ENCODE data around the gene CTNNA2. TPM values are rescaled to one million over a fixed set of nuclear protein-coding genes. Genes with fewer than 3 reads are reported as not detected.

The CTNNA2 gene
- total and polyA plus RNA-seq, 7 donors: 0.03 to 0.36 (median 0.17) TPM; not detected in 4

DNA sequence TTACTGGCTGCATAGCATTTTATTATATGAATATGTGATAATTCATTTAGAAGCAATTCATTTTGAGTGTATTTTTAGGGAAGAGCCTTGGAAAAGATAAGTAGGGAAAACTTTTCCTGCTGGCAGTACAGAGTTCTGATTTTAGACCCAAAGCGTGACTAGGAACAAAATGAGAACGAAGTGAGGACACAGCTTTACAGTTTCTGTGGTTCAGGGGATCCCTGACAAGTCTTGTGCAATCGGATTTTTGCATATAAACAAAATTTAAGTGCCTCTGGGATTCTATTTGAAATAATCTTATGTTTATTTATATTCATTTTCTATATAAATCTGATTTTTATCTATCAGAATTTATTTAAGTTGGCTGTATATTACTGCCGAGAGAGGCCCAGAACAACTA lies 402.6 kb downstream of the CTNNA2 start:
- H3K4me3 ChIP-seq: no peak overlapping the region
- no peaks in the 10 kb centered on the region for H3K36me3 ChIP-seq (ENCODE audit: insufficient read depth in 1 of 2, low read depth in 1 of 2)
- H3K27ac ChIP-seq: no peak overlapping the region
- 66 to 71% (median 70%) methylated on average over 4 of the region's 4 CpGs for WGBS, 3 donors
- DNase-seq (no peak), ATAC-seq (no peak)
- no peaks in the 10 kb centered on the region for H3K9me3 ChIP-seq
- H3K4me1 ChIP-seq: no peaks in the 10 kb centered on the region
- intact Hi-C loops (cut with DNase I): no loop called here
- H3K27me3 ChIP-seq (ENCODE audit: insufficient read depth in 3 of 3, low read length in 2 of 3): no peaks in the 10 kb centered on the region
- TF ChIP-seq, protein P1, sequence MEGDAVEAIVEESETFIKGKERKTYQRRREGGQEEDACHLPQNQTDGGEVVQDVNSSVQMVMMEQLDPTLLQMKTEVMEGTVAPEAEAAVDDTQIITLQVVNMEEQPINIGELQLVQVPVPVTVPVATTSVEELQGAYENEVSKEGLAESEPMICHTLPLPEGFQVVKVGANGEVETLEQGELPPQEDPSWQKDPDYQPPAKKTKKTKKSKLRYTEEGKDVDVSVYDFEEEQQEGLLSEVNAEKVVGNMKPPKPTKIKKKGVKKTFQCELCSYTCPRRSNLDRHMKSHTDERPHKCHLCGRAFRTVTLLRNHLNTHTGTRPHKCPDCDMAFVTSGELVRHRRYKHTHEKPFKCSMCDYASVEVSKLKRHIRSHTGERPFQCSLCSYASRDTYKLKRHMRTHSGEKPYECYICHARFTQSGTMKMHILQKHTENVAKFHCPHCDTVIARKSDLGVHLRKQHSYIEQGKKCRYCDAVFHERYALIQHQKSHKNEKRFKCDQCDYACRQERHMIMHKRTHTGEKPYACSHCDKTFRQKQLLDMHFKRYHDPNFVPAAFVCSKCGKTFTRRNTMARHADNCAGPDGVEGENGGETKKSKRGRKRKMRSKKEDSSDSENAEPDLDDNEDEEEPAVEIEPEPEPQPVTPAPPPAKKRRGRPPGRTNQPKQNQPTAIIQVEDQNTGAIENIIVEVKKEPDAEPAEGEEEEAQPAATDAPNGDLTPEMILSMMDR (IDR thresholded peaks at IDR 0.05): no peak

DNA sequence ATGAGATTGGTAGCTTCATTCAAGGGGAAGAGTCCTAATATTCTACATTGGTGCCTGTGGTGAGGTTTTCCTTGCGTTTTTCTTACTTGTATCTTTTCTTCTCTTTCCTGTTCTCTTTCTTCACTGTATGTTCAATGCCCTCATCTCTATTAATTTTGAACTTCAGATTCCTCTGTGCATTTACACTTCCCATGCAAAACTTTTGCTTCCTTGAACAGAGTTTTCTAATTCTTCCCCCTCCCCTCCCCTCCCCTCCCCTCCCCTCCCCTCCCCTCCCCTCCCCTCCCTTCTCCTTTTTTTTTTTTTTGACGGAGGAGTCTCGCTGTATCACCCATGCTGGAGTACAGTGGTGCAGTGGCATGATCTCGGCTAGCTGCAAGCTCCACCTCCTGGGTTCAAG lies 403.4 kb downstream of the CTNNA2 start:
- Histone ChIP-seq H3K27me3 (ENCODE audit: insufficient read depth in 3 of 3, low read length in 2 of 3) (no peaks in the 10 kb centered on the region), H3K36me3 (ENCODE audit: insufficient read depth in 1 of 2, low read depth in 1 of 2) (no peaks in the 10 kb centered on the region), H3K27ac (no peak overlapping the region), H3K4me3 (no peak overlapping the region), H3K9me3 (no peaks in the 10 kb centered on the region), H3K4me1 (no peaks in the 10 kb centered on the region)
- no peak for DNase-seq
- intact Hi-C loops (cut with DNase I): no loop called here
- 44 to 76% (median 72%) methylated on average over 1 to 3 of the region's 4 CpGs for WGBS, 3 donors
- TF ChIP-seq, protein P1 (IDR thresholded peaks at IDR 0.05): no peak
- no peak for ATAC-seq

DNA sequence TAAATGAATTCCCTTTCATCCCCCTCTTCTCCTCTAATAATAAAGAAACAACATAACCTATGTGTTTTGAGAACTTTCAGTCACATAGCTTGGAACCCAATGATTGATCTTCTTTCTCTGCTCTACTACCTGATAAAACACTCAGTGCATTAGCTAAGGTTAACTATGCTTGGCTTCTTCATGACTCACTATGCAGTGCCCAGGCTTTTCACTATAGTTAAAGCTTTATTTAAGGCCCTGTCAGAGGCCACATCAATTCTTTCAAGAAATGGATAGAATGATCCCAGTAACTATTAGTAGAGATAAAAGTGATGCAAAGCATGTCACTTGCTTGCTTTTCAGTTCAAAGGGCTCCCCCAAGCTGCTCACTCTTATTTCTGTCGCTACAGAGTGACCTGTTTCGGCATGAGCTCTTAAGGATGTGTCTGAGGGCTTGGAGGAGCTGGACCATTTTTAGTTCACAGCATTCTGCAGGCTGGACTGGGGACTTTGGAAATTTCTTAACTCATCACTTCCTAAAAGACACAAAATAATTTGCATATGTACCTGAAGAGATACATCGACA lies 407.7 kb downstream of the CTNNA2 start:
- Histone ChIP-seq H3K4me3 (no peak overlapping the region), H3K4me1 (no peaks in the 10 kb centered on the region), H3K27ac (no peak overlapping the region), H3K9me3 (no peaks in the 10 kb centered on the region), H3K27me3 (ENCODE audit: insufficient read depth in 3 of 3, low read length in 2 of 3) (no peaks in the 10 kb centered on the region), H3K36me3 (ENCODE audit: insufficient read depth in 1 of 2, low read depth in 1 of 2) (no peaks in the 10 kb centered on the region)
- WGBS, 3 donors: 30 to 55% (median 44%) methylated on average over 3 of the region's 3 CpGs
- DNase-seq (no peak), ATAC-seq (no peak)
- TF ChIP-seq, protein P1 (IDR thresholded peaks at IDR 0.05): no peak
- intact Hi-C loops (cut with DNase I): no loop called here

DNA sequence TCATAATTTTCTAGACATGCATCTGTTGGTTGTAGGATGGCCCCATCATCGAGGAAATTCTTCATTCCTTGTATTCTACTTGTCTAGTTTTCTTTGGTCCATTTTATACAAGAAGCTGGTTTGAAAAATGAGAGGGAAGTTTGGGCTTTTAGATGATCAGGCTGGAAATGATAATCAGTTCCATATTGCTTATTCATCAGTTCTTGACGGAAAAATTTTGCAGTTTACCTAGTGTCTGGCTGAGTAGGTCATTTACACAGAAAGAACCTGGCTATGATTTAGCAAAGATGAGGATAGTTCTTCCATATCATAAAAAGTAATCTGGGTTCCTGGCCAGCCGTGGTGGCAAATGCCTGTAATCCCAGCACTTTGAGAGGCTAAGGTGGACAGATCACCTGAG lies 416.8 kb downstream of the CTNNA2 start:
- no peaks in the 10 kb centered on the region for H3K36me3 ChIP-seq (ENCODE audit: insufficient read depth in 1 of 2, low read depth in 1 of 2)
- no peak overlapping the region for H3K4me3 ChIP-seq
- DNase-seq (no peak), ATAC-seq (no peak)
- H3K27me3 ChIP-seq (ENCODE audit: insufficient read depth in 3 of 3, low read length in 2 of 3): no peaks in the 10 kb centered on the region
- WGBS, 3 donors: 62 to 80% (median 75%) methylated on average over 3 of the region's 3 CpGs
- H3K4me1 ChIP-seq: no peaks in the 10 kb centered on the region
- no peak overlapping the region for H3K27ac ChIP-seq
- intact Hi-C loops (cut with DNase I): no loop called here
- no peaks in the 10 kb centered on the region for H3K9me3 ChIP-seq
- TF ChIP-seq, protein P1 (IDR thresholded peaks at IDR 0.05): no peak
